DND-41 (cell line): Measurements from ENCODE around the gene SEC61A1.

Experiments used
- EZH2 ChIP-seq: IDR thresholded peaks from 3 replicates; pipeline ENCODE4 v1.6.1; 2012; ENCODE audit warnings: borderline replicate concordance, low read depth, mild to moderate bottlenecking, moderate library complexity, low read length, inconsistent platforms; ENCODE audit not compliant: severe bottlenecking
- TF ChIP-seq, protein P1 (sequence below): IDR thresholded peaks from 2 replicates; pipeline ENCODE4 v1.5.1; 2012; ENCODE audit warnings: borderline replicate concordance, low read length, moderate library complexity, mild to moderate bottlenecking; ENCODE audit not compliant: poor library complexity, severe bottlenecking; ENCODE audit errors: extremely low read depth

DNA sequence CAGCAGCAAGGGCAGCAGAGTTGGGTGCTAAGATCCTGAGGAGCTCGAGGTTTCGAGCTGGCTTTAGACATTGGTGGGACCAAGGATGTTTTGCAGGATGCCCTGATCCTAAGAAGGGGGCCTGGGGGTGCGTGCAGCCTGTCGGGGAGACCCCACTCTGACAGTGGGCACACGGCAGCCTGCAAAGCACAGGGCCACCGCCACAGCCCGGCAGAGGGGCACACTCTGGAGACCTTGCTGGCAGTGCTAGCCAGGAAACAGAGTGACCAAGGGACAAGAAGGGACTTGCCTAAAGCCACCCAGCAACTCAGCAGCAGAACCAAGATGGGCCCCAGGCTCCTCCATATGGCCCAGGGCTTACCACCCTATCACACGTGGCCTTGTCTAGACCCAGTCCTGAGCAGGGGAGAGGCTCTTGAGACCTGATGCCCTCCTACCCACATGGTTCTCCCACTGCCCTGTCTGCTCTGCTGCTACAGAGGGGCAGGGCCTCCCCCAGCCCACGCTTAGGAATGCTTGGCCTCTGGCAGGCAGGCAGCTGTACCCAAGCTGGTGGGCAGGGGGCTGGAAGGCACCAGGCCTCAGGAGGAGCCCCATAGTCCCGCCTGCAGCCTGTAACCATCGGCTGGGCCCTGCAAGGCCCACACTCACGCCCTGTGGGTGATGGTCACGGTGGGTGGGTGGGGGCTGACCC, 18.8 kb downstream of the SEC61A1 start:
- TF ChIP-seq, protein P1, sequence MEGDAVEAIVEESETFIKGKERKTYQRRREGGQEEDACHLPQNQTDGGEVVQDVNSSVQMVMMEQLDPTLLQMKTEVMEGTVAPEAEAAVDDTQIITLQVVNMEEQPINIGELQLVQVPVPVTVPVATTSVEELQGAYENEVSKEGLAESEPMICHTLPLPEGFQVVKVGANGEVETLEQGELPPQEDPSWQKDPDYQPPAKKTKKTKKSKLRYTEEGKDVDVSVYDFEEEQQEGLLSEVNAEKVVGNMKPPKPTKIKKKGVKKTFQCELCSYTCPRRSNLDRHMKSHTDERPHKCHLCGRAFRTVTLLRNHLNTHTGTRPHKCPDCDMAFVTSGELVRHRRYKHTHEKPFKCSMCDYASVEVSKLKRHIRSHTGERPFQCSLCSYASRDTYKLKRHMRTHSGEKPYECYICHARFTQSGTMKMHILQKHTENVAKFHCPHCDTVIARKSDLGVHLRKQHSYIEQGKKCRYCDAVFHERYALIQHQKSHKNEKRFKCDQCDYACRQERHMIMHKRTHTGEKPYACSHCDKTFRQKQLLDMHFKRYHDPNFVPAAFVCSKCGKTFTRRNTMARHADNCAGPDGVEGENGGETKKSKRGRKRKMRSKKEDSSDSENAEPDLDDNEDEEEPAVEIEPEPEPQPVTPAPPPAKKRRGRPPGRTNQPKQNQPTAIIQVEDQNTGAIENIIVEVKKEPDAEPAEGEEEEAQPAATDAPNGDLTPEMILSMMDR: no peak
- no peak for TF ChIP-seq EZH2
